Erythroblast (primary cell): ENCODE data around the gene ZNF385D.

Source experiments
- DNase-seq, 2 experiments: peaks; one replicate each; lab custom pipeline; 2025; lab: John Stamatoyannopoulos, UW
- GATA1 ChIP-seq: IDR thresholded peaks from 2 replicates; pipeline ENCODE4 v1.6.1; 2011; ENCODE audit warnings: low read depth, mild to moderate bottlenecking, control low read depth, low read length, moderate library complexity
- POLR2A ChIP-seq: IDR thresholded peaks from 2 replicates; pipeline ENCODE4 v1.6.1; 2011; ENCODE audit warnings: mild to moderate bottlenecking, low read length

The ZNF385D gene

DNA sequence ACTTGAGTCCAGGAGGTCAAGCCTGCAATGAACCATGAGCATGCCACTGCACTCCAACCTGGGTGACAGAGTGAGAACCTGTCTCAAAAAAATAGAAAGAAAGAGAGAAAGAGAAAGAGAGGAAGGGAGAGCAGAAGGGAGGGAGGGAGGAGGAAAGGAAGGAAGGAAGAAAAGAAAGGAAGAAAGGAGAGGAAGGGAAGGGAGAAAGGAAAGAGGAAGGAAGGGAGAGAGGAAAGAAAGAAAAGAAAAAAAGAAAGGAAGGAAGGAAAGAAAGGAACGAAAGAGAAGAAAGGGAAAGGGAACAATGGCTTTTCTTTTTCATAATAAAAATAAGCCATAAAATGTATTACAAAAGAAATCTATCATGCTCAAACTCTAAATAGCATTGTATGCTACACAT, 116.9 kb downstream of the ZNF385D start:
- DNase-seq: no peak
- TF ChIP-seq GATA1 (no peak), POLR2A (no peak)

DNA sequence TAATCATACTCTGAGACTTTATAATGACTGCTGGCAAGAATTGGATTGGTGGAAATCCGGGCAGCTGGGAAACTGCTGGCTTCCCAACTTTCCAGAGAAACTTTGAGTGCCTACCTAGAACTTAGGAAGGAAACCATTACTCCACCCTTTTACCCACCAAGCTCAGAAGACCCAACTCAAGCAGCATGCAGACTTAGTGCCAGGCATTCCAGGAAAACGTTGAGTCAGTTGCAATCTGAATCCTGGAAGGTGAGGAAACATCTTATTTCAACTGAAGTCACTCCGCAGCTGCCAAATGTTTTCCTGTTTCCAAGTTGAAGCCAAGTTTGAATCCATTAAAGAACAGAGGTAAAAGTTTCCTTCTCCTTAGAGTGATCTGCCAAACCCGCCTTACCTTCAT, 126.5 kb downstream of the ZNF385D start:
- no peak for DNase-seq
- no peak for TF ChIP-seq POLR2A
- no peak for TF ChIP-seq GATA1

DNA sequence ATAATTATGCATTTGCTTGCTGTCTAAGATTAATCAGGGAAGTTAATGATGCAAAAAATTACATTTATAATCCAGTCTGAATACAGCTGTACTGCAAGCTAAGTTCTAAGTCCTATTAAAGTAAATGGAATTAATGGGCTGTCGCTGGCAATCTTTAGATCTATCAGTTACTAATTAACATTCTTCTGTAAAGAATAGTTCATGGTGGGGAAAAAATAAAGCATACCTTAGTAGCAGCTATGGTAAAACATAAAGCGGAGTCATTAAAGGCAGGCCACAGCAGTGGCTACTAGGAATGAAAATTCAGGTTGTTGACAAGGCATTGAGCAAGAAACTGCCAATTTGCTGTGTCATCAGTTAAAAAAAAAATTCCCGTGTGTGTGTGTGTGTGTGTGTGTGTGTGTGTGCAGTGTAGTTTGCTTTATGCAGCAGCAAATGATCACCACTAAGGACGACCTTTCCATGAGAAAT, 129.8 kb downstream of the ZNF385D start:
- no peak for DNase-seq
- no peak for TF ChIP-seq POLR2A
- TF ChIP-seq GATA1: no peak

DNA sequence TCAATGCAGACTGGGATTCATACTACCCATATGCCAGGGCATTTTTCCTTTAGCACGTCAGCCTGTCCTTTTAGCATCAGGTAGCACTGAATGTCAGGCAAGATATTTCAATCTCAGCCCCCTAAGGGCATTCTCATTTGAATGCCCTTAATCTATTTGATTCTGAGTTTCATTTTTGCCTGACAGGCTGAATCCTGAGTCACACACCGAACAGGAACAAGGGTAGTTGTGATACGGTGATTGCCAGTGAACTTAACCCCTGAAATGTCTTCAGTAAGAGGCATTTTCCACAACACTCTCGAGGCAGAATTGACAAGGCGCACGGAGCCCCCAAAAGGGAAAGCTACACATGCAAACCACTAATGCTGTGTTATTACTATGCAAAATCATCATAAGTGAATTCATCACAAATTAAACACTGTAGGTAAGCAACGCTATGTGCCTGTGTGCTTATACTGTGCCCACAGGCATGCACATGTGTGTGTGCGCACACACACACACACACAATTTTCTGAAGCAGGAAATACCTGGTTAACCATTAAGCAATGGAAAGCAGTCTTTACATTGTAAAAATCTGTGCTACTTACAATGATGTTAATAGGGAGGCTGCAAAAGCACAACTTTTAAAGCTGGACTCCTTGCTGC, 130.4 kb downstream of the ZNF385D start:
- TF ChIP-seq POLR2A: no peak
- TF ChIP-seq GATA1: no peak
- no peak for DNase-seq

DNA sequence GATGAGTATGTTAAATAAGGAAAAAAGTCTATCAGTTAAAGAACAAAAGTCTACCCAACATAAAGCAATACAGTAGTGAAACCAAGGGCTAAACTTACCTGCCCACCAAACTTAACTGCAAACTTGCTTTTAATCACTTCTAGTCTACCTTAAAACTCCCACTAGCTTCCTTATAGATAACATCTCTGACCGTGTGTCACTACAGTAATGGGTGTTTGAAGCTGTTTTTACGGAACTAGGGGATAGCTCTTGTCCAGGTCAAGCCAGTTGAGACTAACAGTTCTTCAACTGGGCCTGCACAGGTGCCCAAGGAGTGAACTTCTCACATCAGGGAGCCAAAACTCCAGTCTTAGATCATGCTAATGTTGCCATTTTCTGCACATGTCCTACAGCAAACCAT, 132.3 kb downstream of the ZNF385D start:
- no peak for DNase-seq

DNA sequence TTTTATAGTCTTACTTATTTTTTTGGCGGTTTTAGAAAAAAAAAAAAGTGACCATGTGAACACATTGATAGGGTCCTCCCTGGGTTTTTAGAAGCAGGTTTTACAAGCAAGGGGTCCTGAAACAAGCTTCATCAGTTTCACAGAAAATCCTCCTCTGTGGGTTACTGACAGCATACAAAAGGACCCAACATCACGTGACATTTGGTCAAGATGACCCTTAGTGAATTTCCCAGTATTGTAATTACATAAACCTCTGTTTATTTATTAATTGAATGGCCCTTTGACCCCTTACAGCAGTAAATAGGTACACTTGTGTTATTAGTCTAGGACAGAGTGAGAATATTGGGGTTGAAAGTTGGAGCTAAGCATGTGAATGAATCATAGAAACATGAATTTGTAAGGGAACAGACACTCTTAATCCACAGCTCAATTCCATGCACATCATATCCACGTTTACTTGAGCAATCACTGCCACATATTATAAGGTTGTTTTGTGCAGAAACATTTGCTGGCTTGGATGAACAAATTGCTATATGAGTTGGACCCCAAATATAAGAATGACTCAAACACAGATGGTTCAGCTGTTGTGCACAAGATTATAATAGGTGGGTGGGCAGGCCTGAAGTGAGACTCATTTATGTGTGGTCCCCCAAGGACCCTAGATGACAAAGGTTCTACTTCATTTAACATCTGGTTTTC, 137.5 kb downstream of the ZNF385D start:
- DNase-seq: no peak
- TF ChIP-seq GATA1: no peak

More for the DNA sequence above, 132.3 kb downstream of the ZNF385D start:
- no peak for TF ChIP-seq GATA1
- TF ChIP-seq POLR2A: no peak

DNA sequence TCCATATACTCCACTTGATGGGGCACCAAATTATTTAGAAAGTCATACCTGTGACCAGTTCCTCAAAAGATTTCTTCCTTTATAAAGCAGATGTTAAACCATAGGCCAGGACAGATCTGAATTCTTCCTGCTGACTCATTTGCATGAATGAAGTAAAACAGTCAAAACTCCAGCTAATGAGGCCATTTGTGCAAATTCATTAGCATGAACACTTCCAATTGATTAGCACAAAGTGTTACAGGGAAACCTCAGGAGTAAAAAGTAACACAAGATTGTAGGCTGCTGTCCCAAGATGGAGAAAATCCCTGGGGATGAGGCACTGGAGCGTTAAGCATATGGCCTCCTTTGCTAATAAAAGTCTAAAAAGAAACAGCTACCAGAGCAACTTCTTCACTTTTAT, 149.8 kb downstream of the ZNF385D start:
- no peak for TF ChIP-seq POLR2A
- no peak for DNase-seq

DNA sequence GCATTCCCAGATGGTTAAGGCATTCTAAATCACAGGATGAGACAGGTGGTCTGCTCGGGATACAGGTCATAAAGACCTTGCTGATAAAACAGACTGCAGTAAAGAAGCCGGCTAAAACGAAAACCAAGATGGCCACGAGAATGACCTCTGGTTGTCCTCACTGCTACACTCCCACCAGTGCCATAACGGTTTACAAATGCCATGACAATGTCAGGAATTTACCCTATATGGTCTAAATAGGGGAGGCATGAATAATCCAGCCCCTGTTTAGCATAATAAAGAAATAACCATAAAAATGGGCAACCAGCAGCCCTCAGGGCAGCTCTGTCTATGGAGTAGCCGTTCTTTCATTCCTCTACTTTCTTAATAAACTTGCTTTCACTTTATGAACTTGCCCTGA, 151.1 kb downstream of the ZNF385D start:
- TF ChIP-seq POLR2A: no peak
- TF ChIP-seq GATA1: no peak
- DNase-seq: no peak

DNA sequence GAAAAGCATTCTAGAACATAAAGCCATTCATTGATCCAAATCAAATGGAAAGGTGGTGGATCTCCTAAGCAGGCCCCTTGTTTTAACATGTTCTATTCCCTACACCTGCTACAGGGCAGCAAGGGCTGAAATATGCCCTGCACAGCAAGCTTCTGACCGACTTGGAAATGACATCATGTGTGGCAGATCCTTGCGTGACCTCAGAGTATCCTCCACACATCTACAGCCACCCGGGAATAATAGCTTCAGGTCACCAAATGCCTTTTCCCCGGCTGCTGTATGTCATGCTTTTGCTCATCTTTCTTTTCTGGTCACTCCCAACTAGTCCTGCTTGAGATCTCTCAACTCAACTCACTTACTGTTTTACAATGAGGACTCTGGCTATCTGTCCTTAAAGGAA, 158.2 kb downstream of the ZNF385D start:
- no peak for TF ChIP-seq POLR2A
- TF ChIP-seq GATA1: no peak
- no peak for DNase-seq

DNA sequence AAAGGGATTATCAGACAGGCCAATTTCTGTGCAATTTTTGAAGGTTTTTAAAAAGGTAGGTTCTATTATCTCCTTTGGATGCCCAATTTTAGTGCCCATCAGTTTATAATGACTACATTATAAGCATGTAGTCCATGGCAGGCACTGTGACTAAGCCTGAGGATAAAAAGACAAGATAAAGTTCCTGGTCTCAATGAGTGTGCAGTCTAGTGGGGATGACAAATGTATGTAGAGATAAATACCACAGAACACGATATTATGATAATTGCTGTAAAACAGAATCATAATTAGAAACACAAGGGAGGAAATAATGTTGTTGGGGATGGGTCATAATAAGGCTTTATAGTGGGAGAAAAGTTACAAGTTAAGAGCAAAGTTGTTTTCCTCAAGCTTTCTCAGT, 163.1 kb downstream of the ZNF385D start:
- DNase-seq: no peak
- TF ChIP-seq POLR2A: no peak
- no peak for TF ChIP-seq GATA1

DNA sequence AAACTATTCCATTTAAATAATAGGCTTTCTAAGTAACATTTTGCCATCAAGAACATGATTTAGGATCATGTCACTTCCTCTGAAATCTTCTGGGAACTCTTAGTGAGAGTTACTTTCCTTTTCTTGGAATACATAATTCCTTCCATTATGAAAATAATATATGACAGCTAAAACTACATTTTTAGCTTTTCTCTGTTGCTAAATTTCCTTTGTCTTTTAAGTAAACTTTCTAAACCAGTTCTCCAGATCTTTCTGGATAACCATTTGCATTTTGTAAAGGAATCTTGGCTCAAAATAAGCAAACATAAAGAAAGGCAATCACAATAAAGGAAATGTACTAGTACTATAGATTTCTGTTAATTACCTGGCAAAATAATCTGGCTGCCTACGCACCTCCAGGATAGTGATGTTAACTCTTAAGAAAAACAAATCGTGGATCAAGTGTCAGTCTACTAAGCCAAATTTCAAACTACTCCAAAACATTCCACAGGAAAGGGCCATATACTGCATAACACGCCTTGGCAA, 165.7 kb downstream of the ZNF385D start:
- no peak for DNase-seq

DNA sequence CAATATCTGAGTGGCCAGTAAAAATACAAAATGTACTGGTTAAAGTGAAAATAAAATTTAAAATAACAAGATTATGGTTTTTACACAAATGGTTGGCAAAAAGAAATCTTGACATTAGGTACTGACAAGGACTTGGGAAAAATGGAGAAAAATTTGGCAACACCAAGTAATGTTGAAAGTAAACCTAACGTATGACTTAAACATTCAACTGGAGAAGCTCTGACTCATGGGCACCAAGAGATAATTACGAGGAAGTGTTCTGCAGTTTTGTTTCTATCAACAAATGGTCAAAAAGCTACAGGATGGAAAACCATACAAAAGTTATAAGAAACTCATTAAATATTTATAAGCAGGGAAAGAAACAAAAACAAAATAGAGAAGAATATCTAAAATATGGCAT, 177.7 kb downstream of the ZNF385D start:
- no peak for TF ChIP-seq GATA1
- no peak for TF ChIP-seq POLR2A
- no peak for DNase-seq

More for the DNA sequence above, 165.7 kb downstream of the ZNF385D start:
- TF ChIP-seq POLR2A (no peak), GATA1 (no peak)

DNA sequence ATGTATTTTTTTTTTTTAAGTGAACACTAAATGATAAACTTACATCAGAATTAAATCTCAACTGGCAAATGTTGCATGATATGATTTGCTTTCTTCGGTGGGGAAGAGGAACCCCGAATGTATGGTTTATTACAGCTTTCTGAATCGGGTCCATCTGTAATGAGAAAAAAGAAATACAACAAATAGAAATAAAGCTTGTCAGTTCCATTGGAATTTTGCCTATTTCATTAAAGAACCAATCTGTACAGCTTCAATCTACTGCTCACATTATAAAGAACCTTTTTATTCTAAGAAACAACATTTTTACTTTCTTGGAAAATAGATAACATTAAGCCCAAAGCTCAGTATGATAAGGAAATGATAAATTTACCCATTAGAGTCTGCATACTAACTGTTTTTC, 186.5 kb downstream of the ZNF385D start:
- TF ChIP-seq POLR2A (no peak), GATA1 (no peak)
- DNase-seq: no peak

DNA sequence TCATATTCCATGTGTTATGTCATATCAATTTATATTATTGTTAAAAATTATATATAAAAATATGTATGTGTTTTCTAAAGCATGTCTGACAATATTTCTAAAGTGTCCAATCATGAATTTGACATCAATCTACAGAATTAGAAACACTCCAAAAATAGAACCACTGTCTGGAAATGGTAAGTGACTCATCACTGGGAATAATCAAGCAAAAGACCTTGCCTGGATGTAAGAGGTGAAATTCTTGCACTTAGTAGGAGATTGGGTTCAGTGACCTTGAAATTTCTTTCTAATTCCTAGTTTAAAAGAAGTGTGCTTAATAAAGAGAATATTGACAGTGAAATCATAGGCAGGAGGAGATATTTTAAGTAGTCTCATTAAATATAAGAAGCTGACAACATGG, 188.8 kb downstream of the ZNF385D start:
- no peak for DNase-seq
- TF ChIP-seq GATA1 (no peak), POLR2A (no peak)

DNA sequence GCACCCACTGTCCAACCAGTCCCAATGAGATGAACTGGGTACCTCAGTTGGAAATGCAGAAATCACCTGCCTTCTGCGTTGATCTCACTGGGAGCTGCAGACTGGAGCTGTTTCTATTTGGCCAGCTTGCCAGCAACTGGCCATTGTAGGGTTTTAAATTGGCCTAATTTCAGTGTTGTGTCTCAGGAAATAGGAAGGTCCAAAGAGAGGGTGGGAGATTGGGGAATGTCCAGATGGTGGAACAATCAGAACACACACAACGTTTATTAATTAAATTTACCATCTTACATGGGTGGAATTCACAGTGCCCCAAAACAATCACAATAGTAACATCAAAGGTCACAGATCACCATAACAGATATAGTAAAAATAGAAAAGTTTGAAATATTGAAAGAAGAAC, 189.5 kb downstream of the ZNF385D start:
- no peak for TF ChIP-seq GATA1
- no peak for TF ChIP-seq POLR2A
- DNase-seq: no peak

DNA sequence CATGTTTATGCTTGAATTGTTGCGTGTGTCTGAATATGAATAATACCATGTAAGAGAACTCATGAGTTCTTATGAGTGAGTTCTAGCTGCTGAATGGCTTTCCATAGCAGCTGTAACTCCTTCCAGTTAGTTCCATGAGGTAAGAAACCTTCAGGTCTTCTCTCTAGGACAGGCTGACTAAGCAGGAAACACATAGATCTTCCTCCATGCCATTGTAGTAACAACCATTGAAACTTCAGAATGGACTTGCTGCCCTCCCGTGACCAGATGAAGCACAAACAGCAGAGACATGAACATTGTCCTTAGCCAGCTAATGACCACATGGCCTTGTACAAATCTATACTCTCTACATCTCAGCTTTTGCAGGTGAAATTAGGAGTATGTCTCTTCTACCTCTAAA, 200.0 kb downstream of the ZNF385D start:
- no peak for DNase-seq
- TF ChIP-seq POLR2A (no peak), GATA1 (no peak)
